Measurements from ENCODE around the gene TFR2. TPM values are rescaled to one million over a fixed set of nuclear protein-coding genes. Genes with fewer than 3 reads are reported as not detected.

The TFR2 gene
- total and polyA plus RNA-seq, 2 of the 13 experiments (the other 11 are each of a cell fraction or from before 2014, with no cell fraction given) = 36.9 to 64.2 TPM

DNA sequence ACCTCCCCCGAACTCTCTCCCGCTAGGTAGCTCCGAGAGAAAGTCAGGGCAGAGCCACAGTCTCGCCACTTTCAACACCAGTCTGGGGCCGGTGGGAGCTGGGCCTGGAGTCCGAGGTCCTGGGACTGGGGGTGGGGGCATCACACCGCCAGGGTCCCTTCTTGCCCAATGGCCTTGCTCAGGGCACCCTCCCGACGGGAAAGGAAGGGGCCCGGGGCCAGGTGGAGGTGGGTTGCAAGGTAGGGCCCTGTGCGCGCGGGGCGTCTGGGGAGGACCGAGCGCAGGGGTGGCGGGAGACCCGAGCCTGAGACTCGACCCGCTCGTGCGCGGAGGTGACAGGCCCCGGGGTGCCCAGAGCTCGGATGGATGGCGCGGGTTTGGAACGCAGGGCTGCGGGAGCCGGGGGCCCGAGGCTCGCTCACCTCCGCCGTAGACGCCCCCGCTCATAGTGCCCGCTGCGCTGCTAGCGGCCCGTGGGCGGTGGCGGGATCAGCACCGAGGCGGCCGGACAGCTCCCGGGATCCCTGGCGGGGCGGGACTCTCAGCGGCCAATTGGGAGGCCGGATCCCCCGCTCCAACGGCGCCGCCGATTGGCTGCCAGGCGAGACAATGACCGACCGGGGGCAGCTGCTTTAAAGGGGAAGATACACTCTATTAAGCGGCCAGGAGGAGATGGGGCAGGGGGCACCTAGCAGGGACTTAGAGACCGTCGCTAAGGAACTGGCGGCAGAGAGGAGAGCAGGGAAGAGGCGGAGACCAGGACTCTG, 14.7 kb upstream of the TFR2 start, which contains the start of gene ACTL6B (continued):
- TF ChIP-seq, protein P1, sequence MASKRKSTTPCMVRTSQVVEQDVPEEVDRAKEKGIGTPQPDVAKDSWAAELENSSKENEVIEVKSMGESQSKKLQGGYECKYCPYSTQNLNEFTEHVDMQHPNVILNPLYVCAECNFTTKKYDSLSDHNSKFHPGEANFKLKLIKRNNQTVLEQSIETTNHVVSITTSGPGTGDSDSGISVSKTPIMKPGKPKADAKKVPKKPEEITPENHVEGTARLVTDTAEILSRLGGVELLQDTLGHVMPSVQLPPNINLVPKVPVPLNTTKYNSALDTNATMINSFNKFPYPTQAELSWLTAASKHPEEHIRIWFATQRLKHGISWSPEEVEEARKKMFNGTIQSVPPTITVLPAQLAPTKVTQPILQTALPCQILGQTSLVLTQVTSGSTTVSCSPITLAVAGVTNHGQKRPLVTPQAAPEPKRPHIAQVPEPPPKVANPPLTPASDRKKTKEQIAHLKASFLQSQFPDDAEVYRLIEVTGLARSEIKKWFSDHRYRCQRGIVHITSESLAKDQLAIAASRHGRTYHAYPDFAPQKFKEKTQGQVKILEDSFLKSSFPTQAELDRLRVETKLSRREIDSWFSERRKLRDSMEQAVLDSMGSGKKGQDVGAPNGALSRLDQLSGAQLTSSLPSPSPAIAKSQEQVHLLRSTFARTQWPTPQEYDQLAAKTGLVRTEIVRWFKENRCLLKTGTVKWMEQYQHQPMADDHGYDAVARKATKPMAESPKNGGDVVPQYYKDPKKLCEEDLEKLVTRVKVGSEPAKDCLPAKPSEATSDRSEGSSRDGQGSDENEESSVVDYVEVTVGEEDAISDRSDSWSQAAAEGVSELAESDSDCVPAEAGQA (IDR thresholded peaks at IDR 0.05; ENCODE audit: low read depth) = no peak
- TF ChIP-seq, protein P1 (CRISPR knock-in tag; IDR thresholded peaks at IDR 0.05; ENCODE audit: borderline replicate concordance) = 0 out of 2 replicates have a peak, but pooled peaks have one; percentile 29
- TF ChIP-seq KLF13 (CRISPR knock-in tag; IDR thresholded peaks at IDR 0.05) (no peak), ZC3H4 (CRISPR knock-in tag; IDR thresholded peaks at IDR 0.05; ENCODE audit: borderline replicate concordance) (no peak), ZNF75D (CRISPR knock-in tag; IDR thresholded peaks at IDR 0.05; ENCODE audit: borderline replicate concordance) (0 out of 2 replicates have a peak, but pooled peaks have one; percentile 44), NCOA5 (CRISPR knock-in tag; IDR thresholded peaks at IDR 0.05) (no peak), ZNF33A (CRISPR knock-in tag; IDR thresholded peaks at IDR 0.05; ENCODE audit: borderline replicate concordance) (no peak), KLF11 (CRISPR knock-in tag; IDR thresholded peaks at IDR 0.05) (peak; percentile 45; the same call in 1 of the 2 replicates), SIN3A (IDR thresholded peaks at IDR 0.05; ENCODE audit: borderline replicate concordance, low read depth, low read length) (peak; percentile 73; the same call in 1 of the 2 replicates), ZNF367 (CRISPR knock-in tag; IDR thresholded peaks at IDR 0.05; ENCODE audit: borderline replicate concordance) (no peak), ZMAT3 (CRISPR knock-in tag; conservative IDR thresholded peaks at IDR 0.05) (peak; percentile 92), RBFOX2 (IDR thresholded peaks at IDR 0.05; ENCODE audit: low read depth, low read length) (no peak), REL (CRISPR knock-in tag; conservative IDR thresholded peaks at IDR 0.05) (peak; percentile 62; the same call in 1 of the 2 replicates), ZNF343 (CRISPR knock-in tag; IDR thresholded peaks at IDR 0.05) (peak; percentile 47; the same call in 1 of the 2 replicates), ZNF501 (CRISPR knock-in tag; IDR thresholded peaks at IDR 0.05) (peak; percentile 53; the same call in 1 of the 2 replicates), ASH2L (IDR thresholded peaks at IDR 0.05; ENCODE audit: insufficient read length, low read depth, low read length) (no peak), SUZ12 (IDR thresholded peaks at IDR 0.05; ENCODE audit: low read depth, low read length) (no peak)
- TF ChIP-seq, protein P2, sequence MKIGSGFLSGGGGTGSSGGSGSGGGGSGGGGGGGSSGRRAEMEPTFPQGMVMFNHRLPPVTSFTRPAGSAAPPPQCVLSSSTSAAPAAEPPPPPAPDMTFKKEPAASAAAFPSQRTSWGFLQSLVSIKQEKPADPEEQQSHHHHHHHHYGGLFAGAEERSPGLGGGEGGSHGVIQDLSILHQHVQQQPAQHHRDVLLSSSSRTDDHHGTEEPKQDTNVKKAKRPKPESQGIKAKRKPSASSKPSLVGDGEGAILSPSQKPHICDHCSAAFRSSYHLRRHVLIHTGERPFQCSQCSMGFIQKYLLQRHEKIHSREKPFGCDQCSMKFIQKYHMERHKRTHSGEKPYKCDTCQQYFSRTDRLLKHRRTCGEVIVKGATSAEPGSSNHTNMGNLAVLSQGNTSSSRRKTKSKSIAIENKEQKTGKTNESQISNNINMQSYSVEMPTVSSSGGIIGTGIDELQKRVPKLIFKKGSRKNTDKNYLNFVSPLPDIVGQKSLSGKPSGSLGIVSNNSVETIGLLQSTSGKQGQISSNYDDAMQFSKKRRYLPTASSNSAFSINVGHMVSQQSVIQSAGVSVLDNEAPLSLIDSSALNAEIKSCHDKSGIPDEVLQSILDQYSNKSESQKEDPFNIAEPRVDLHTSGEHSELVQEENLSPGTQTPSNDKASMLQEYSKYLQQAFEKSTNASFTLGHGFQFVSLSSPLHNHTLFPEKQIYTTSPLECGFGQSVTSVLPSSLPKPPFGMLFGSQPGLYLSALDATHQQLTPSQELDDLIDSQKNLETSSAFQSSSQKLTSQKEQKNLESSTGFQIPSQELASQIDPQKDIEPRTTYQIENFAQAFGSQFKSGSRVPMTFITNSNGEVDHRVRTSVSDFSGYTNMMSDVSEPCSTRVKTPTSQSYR (CRISPR knock-in tag; IDR thresholded peaks at IDR 0.05; ENCODE audit: borderline replicate concordance) = peak; percentile 58; the same call in 1 of the 2 replicates
